HG02763 (cell line): ENCODE results near the gene CFC1B.
"Not testable (repeated sequence)": the region's sequence is repeated elsewhere in the genome, so short reads cannot be mapped to it uniquely, and the experiment has no call there.

Experiments used
- ATAC-seq: cut with Tn5 transposase; IDR thresholded peaks from one replicate; pipeline ENCODE4 v1.9.1; 2021; ENCODE audit warnings: mild to moderate bottlenecking, moderate library complexity; ENCODE audit not compliant: unreplicated experiment

The CFC1B gene

DNA sequence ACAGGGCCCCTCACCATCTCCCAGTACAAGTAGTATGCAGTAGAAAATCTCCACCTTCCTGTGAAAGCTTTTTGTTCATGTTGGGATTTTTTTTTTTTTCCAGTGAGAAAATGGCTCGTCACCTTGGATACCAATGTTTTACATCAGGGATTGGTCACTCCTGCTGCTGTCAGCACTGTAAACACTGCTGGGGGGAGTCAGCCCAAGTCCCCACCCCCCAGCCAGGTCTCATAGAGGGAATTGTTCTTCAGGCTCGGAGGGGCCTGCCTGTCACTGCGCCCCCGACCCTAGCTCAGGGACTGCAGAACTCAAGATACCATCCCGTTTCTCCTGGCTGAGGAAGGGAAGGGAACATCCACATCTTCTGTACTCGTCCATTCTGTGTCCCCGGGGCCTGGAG lies at the start of gene CFC1B:
Gene CFC1B, plus strand, starts transcription at position 231 of the 400 bp plus-strand sequence. CDS start 263 bp downstream, outside the sequence.
- not testable (repeated sequence) for ATAC-seq

- not testable (repeated sequence) for ATAC-seq
Observed at GRCh38 chr2:130491073-130491472, 29.9 kb upstream of the CFC1B start.

DNA sequence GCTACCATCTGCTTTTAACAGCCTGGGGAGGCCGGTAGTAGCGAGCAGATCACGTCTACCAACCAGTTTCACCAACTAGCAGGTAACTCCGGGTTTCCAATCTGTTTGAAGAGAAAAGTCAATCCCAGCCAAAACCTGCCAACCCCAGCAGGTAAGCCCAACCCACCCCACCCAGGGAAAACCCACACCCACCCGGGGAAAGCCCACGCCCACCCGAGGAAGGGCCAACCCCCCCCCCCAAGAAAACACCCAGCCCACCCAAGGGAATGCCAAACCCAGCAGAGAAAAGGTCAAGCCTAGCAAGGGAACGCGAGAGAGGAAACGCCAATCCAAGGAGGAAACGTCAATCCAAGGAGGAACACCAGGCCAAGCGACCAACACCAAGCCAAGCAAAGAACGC lies 11.8 kb upstream of the CFC1B start, which contains the start of gene POTEI:
Gene POTEI, minus strand, starts transcription at position 101 of the 400 bp plus-strand sequence. Its CDS starts 93 bp downstream, at position 8.
- ATAC-seq: not testable (repeated sequence)

DNA sequence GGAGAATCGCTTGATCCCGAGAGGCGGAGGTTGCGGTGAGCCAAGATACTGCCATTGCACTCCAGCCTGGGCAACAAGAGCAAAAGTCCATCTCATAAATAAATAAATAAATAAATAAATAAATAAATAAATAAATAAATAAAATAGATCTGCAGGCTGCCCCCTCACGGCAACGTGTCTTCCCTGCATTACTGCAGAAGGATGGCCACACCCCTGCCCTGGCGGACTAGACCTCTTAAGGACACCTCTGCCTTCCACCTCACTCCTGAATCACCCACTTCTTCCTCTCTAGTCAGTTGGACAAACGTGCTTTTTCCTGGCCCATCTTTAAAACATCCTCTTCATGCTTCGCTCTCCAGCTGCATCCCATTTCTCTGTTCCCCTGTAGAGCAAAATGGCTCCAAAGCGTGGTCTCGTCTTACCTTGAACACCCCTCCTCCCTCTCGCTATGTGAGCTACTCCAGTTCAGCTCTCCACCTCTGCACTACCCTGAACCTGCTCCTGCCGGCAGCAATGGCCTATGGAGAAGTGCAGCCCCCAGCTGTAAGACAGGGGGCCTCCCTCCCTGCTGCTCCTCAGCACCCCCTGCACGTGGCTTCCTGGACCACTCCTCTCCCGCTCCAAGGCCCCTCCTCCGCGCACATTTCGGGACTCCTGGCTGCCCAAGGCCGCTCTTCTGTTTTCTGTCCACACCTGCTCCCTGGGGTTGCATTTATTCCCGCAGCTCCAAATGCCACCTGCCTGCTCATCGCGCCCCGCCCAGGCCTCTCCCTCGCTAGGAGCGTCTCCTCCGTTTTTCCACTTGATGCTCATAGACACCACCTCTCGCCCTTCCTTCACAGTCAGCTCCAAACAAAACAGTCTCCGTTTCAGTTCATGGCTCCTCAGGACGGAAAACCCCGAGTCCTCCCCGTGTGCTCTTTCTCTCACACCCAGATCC lies 9.9 kb upstream of the CFC1B start:
- ATAC-seq: not testable (repeated sequence)

DNA sequence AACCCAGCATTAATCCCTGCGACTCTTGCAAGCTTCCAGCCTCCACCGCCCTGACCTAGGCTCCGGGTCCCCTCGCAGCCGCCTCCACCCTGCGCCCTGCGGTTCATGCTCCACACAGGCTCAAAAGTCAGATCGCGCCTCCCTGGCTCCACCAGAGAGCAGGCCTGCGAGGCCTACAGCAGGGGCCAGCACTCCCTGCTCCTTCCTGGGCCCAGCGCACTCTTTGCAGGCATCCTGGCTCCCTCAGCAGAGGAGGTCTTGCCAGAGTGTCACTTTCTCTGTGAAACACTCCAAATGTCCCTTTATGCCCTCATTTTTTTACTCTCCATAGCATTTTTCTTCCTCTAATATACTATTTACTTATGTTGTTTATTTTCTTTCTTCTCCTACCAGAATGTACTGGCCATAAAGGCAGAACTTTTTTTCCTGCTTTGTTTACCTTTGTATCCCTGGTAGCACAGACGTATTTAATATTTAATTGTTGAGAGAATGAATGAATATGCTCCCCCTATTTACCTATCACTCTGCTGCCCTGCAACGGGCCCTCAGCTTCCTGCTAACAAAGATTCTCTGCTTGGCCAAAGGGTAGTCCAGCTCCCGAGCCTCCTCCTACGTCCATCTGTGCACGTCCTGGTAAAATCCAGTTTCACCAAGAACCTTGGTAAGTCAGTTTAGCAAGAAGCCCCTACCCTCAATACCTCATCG lies 9.1 kb upstream of the CFC1B start:
- not testable (repeated sequence) for ATAC-seq

- not testable (repeated sequence) for ATAC-seq
Observed at GRCh38 chr2:130518516-130519106, 2.4 kb upstream of the CFC1B start.

DNA sequence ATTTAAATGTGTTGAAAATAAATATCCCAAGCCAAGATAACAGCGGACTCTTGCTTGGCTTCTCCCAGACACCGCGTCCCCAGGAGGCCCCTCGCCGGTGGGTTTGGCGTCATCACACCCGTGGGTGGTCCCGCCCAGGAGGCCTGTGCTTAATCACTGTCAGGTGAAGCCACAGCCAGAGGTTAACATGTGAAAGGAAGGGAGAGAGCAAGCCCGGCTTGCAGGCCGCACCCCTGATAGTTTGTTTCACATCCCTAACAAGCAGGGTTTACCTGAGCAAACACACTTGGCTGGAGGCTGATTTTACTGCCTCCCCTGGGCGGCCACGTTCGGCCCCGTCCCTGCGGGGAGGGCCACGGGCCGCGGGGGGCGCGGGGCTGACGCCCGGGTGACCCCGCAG lies 1.4 kb downstream of the CFC1B start:
- not testable (repeated sequence) for ATAC-seq

DNA sequence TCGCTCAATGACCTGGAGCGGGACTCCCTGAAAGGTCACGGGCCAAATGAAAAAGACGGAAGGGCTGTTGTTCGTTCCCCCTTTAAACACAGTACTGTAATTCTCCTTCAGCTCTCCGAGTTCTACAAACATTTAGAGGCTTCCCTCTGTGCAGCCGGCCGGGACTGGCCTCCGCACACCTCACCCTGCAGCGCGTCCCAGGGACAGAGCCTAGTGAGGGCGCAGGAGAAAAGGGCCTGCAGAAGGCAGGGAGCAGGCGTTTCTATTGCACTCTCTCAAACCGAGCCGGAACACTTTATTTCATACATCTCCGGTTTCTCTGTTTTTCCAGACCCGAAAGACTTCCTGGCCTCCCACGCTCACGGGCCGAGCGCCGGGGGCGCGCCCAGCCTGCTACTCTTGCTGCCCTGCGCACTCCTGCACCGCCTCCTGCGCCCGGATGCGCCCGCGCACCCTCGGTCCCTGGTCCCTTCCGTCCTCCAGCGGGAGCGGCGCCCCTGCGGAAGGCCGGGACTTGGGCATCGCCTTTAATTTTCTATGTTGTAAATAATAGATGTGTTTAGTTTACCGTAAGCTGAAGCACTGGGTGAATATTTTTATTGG lies 6.4 kb downstream of the CFC1B start:
- not testable (repeated sequence) for ATAC-seq

GRCh38 chr2:130529545-130529944 lies 8.5 kb downstream of the CFC1B start:
- not testable (repeated sequence) for ATAC-seq

DNA sequence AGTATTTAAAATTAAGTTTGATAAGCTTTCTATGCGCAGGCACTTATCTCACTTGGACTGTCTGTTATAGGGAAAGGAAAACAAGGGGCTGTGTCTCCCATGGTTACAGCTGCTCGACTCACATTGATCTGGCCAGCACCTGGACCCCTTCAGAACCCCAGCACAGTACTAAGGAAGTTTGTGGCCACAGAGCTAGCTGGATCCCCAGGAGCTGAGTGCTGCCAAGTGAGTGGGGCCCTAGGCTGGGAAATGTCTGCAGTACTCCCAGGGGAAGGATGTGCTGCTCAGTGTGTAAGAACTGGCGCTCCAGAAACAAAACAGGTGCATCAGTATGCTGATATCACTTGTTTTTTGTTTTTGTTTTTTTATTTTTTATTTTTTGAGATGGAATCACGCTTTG lies 9.2 kb downstream of the CFC1B start:
- not testable (repeated sequence) for ATAC-seq

DNA sequence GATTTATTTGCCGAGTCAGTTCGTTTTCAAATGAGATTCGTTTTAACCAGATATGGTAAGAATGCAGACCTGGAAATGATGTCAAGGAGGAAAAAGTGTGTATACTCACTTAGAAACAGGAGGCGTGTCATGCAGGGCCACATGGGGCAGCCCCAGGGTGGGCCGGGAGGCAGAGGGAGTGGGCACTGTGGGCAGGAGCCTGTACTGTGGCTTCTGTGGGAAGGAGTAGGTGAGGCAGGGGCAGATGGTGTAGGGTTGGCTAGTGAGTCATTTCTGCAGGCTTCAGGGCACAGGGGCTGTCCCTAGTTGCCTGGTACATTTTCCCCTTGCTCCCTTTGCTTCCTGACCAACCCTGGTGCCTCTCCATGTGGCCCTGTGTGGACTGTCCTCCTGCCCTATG lies 10.2 kb downstream of the CFC1B start:
- peak; percentile 80 for ATAC-seq

DNA sequence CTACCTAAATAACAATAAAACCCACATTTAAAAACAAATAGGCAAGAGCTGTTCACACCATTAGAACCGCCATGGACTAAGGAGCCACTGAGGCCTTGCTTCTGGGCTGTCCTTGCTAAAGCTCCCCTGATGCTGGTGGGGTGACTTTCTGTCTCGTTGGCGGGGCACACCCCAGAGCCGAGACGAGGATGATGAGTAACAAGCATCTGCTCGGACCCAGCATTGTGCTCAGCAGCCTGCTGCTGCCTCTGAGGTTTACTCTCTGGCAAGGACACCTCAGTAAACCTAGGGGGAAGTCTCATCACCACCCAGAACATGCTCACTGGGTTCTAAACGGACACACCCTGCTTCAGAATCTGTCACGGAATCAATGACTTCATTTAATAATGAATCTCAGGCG lies 10.7 kb downstream of the CFC1B start:
- ATAC-seq: not testable (repeated sequence)

DNA sequence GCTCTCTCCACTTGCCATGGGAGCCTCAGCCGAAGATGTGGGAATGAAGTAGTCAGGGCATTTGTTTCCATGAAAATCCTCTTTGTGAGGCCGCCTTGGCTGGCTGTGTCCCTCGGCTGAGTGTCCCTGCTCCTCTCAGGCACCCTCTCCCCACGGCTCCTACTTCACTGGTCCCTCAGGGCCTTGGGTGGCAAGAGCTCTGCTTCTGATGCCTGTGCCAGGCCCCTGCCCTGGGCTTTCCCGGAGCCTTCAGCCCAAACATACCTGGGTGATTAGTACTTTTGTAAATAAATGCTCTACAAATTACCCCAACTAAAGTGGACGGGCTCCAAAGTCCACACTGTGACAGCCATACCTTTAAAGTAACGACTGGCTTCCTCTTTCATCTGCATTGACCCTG lies 15.6 kb downstream of the CFC1B start:
- ATAC-seq: not testable (repeated sequence)

DNA sequence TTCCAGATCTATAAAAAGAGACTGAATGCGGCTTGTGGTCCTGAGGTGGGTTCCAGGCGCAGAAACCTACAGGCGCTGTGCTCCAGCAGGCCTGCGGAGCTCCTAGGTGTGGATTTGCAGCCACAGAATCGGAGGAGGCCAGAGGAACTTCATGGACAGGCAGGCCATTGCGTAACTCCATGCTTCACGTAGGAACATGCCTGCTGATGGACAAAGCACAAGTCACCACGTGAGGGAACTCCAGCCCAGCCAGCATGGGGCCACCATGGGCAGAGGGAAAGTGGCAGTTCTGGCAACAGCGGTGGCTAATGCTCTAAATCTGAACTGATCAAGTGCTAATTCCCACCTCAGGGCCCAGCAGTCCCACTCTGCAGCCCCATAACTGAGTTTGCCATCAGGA lies 17.2 kb downstream of the CFC1B start:
- ATAC-seq: not testable (repeated sequence)

DNA sequence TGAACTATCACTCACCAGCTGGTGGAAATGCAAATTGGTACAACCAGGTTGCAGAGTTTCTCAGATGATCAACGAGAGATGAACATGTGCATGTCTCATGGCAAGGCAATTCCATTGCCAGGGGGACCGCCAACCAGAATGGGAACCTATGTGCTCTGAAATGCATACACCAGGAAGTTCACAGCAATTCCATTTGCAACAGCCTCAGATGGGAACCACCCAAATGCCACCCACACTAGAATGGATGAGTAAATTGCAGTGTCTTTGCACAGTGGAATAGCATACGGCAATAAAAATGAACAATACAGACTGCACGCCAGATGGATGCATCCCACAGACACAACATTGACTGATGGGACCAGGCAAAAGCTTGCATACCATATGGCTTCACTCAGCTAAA lies 21.8 kb downstream of the CFC1B start:
- not testable (repeated sequence) for ATAC-seq

GRCh38 chr2:130543785-130544528 lies 22.9 kb downstream of the CFC1B start:
- not testable (repeated sequence) for ATAC-seq

- not testable (repeated sequence) for ATAC-seq
Observed at GRCh38 chr2:130544978-130545377, 24.0 kb downstream of the CFC1B start.

DNA sequence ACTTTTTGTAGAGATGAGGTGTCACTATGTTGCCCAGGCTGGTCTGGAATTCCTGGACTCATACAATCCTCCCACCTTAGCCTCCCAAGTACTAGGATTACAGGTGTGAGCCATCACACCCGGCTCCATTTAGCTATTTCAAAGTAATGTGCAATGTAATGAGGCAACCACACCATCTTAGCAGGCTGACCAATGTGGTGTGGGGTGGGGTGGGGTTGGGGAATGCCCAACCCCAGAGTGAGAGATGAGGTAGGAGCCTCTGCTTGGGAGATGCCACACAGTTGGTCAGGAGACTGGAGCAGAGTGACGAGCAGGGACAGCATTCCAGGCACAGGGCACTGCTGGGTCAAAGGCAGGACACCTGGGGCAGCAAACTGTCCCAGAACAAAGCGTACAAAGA lies 27.4 kb downstream of the CFC1B start:
- ATAC-seq: not testable (repeated sequence)

DNA sequence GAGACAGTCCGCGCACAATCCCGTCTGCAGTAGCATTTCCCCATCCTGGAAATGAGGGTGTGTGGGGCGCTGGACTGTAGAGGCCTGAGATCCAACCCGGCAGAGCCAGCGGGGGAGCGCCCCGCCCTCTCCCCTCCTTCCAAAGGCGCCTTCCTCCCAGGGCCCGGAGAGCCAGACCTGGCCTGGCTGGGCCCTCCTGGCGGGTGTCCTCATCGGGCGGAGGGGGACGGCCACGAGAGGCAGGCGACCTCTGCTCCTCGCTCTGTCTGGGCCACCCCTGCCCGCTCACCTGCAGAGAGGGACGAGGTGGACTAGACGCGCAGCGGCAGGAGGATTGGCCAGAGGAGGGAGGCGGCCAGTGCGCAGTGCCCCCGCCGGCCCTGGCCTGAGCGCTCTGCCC lies 28.5 kb downstream of the CFC1B start:
- ATAC-seq: not testable (repeated sequence)

- ATAC-seq: not testable (repeated sequence)
Observed at GRCh38 chr2:130554178-130554577, 33.2 kb downstream of the CFC1B start.
